Stimulated activated CD8-positive, alpha-beta memory T cell treated with anti-CD3 and anti-CD28 coated beads, Interleukin-12 subunit alpha, Interleukin-12 subunit beta, amount 100 ng/mL, for 4 hours (primary cell): ENCODE results near the gene RAB29.

ENCODE experiments used
- DNase-seq: peaks from one replicate; pipeline ENCODE4 v3.0.0-alpha.2; 2020; ENCODE audit warnings: low read depth

Gene RAB29

DNA sequence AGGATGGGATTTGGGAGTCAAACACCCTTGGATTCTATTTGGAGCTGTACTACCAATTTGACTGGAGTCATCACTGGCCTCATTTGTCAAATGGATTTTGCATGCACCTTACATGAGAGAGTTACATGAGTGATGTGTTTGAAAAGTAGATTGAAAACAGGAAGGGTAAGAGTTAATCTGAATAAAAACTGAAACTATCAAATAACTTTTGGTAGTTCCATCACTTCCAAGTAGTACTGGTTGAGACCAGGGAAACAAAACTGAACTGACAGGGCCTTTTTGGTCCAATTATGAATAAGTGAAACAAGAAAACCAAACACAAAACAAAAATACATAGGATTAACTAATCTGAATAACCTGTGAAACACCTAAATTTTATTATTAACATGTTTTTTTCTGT is 55.5 kb downstream of the RAB29 start:
- no peak for DNase-seq

DNA sequence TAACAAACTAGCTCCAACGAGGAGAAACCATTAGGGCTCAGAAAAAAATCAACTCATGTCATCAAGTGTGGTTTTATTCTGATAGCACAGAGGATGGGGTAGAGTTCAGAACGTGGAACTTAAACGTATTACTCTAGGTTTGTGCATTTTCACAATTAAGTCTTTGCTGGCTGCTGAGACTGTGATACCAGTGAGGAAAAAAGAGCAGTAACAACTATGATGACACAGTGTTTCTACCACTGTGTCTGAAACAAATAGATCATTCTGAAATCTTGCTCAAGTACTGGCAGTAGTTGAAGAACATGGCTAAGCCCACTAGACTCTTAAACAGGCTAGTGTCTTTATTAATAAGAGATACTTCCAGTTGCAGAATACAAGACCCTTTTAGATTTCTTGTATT is 56.3 kb downstream of the RAB29 start:
- DNase-seq: no peak
